ENCODE data around the gene AGAP9.

The AGAP9 gene

GRCh38 chr10:47452495-47453140, 70.8 kb downstream of the AGAP9 start:
- Histone ChIP-seq H3K27me3 (ENCODE audit: control insufficient read depth, low read length) (no peaks in the 10 kb centered on the region), H3K4me1 (ENCODE audit: control insufficient read depth, low read length) (no peaks in the 10 kb centered on the region)

DNA sequence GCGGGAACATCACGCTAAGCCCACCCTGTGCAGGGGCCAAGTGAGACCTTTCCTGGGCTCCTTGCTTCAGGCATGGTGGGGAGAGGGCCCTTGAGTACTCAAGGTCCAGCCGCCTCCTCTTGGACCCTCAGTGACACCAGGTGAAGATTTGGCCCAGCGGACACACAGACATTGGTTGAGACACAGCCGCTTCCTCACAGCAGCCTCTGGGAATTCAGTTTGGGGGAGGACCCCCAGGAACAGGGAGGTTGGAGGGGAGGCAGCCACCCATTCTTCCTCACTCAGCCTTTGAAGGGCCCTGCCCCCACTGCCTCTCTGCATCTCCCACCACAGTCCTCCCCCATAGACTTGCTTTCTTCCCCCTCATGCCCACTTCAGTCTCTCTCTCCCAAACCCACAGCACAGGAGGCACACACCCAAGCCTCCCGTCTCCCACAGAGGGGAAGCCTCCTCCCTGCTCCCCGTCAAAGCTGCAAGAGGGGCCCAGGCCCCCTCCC, 71.4 kb downstream of the AGAP9 start:
- Histone ChIP-seq H3K27ac (ENCODE audit: low read depth, low read length) (no peak overlapping the region), H4K20me1 (ENCODE audit: control insufficient read depth, insufficient read depth, low read depth, low read length) (no peaks in the 10 kb centered on the region), H3F3A (ENCODE audit: control insufficient read depth, insufficient read depth) (no peaks in the 10 kb centered on the region), H3K36me3 (ENCODE audit: control insufficient read depth, low read length) (no peaks in the 10 kb centered on the region), H3K79me2 (ENCODE audit: control insufficient read depth, low read length) (no peaks in the 10 kb centered on the region), H3K9me3 (ENCODE audit: control insufficient read depth, insufficient read depth, low read length) (no peaks in the 10 kb centered on the region), H3K4me3 (ENCODE audit: low read length) (no peak overlapping the region), H3K4me1 (ENCODE audit: control insufficient read depth, low read length) (no peaks in the 10 kb centered on the region), H3K4me2 (ENCODE audit: low read length) (no peak overlapping the region), H3K27me3 (ENCODE audit: control insufficient read depth, low read length) (no peaks in the 10 kb centered on the region), H3K9me2 (replicated peaks; ENCODE audit: control insufficient read depth, low read length) (no peaks in the 10 kb centered on the region)
- TF ChIP-seq, protein P1, sequence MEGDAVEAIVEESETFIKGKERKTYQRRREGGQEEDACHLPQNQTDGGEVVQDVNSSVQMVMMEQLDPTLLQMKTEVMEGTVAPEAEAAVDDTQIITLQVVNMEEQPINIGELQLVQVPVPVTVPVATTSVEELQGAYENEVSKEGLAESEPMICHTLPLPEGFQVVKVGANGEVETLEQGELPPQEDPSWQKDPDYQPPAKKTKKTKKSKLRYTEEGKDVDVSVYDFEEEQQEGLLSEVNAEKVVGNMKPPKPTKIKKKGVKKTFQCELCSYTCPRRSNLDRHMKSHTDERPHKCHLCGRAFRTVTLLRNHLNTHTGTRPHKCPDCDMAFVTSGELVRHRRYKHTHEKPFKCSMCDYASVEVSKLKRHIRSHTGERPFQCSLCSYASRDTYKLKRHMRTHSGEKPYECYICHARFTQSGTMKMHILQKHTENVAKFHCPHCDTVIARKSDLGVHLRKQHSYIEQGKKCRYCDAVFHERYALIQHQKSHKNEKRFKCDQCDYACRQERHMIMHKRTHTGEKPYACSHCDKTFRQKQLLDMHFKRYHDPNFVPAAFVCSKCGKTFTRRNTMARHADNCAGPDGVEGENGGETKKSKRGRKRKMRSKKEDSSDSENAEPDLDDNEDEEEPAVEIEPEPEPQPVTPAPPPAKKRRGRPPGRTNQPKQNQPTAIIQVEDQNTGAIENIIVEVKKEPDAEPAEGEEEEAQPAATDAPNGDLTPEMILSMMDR (IDR thresholded peaks at IDR 0.05; ENCODE audit: low read depth, low read length, poor library complexity, severe bottlenecking) = no peak
- TF ChIP-seq EZH2phosphoT487 (IDR thresholded peaks at IDR 0.05; ENCODE audit: borderline replicate concordance, low read length) = no peak

More at GRCh38 chr10:47452495-47453140, 70.8 kb downstream of the AGAP9 start:
- H3K27ac ChIP-seq (ENCODE audit: low read depth, low read length) = no peak overlapping the region
- H3K9me3 ChIP-seq (ENCODE audit: control insufficient read depth, insufficient read depth, low read length) = no peaks in the 10 kb centered on the region
- H4K20me1 ChIP-seq (ENCODE audit: control insufficient read depth, insufficient read depth, low read depth, low read length) = no peaks in the 10 kb centered on the region
- H3K9me2 ChIP-seq (replicated peaks; ENCODE audit: control insufficient read depth, low read length) = no peaks in the 10 kb centered on the region
- no peaks in the 10 kb centered on the region for H3F3A ChIP-seq (ENCODE audit: control insufficient read depth, insufficient read depth)
- H3K4me3 ChIP-seq (ENCODE audit: low read length) = no peak overlapping the region
- no peaks in the 10 kb centered on the region for H3K79me2 ChIP-seq (ENCODE audit: control insufficient read depth, low read length)
- H3K4me2 ChIP-seq (ENCODE audit: low read length) = no peak overlapping the region
- H3K36me3 ChIP-seq (ENCODE audit: control insufficient read depth, low read length) = no peaks in the 10 kb centered on the region
- TF ChIP-seq EZH2phosphoT487 (IDR thresholded peaks at IDR 0.05; ENCODE audit: borderline replicate concordance, low read length) = no peak
- TF ChIP-seq, protein P1 (IDR thresholded peaks at IDR 0.05; ENCODE audit: low read depth, low read length, poor library complexity, severe bottlenecking) = no peak

Measured in DOHH2 (cell line).